GM13977 (cell line): Measurements from ENCODE around the gene NAPEPLD.
A peak's percentile ranks its signal among the peaks of the same experiment; 100 is the strongest.
"Not testable (repeated sequence)": the region's sequence is repeated elsewhere in the genome, so short reads cannot be mapped to it uniquely, and the experiment has no call there.

Source experiments
- DNase-seq: peaks from one replicate; pipeline ENCODE4 v3.0.0; 2012; ENCODE audit warnings: low spot score
- CTCF ChIP-seq: IDR thresholded peaks from 2 replicates; pipeline ENCODE4 v1.5.1; 2012; ENCODE audit warnings: mild to moderate bottlenecking, control low read depth; ENCODE audit not compliant: insufficient read depth; ENCODE audit errors: extremely low read depth, missing control alignments
- in situ Hi-C: fragments of 300-500 bp; cut with MboI; formaldehyde crosslinking; loops from one replicate; pipeline ENCODE4 v1.12.0; 2022; ENCODE audit warnings: low sequenced_read_pairs, low pct_unique_long_range_greater_than_20kb, mixed read lengths, inconsistent platforms; ENCODE audit not compliant: unreplicated experiment

NAPEPLD gene

GRCh38 chr7:103154042-103154441, 5.1 kb upstream of the NAPEPLD start:
- DNase-seq, result no peak
- no peak for TF ChIP-seq CTCF
- in situ Hi-C loops, result no loop called here

- DNase-seq, in situ Hi-C loops: not testable (repeated sequence)
Measured at GRCh38 chr7:103152744-103153617, 4.1 kb upstream of the NAPEPLD start.

- in situ Hi-C loops, DNase-seq: not testable (repeated sequence)
Measured at GRCh38 chr7:103151993-103152676, 3.2 kb upstream of the NAPEPLD start.

- DNase-seq, result peak; percentile 17
- in situ Hi-C loops, result no loop called here
- TF ChIP-seq CTCF, result no peak
Measured at GRCh38 chr7:103150192-103150591, 1.3 kb upstream of the NAPEPLD start.

- in situ Hi-C loops, result no loop called here
- no peak for TF ChIP-seq CTCF
- DNase-seq, result no peak
Measured at GRCh38 chr7:103149808-103150180, 895 bp upstream of the NAPEPLD start.

- in situ Hi-C loops, result no loop called here
- no peak for TF ChIP-seq CTCF
- DNase-seq, result peak; percentile 21
Measured at GRCh38 chr7:103148131-103148993, 537 bp downstream of the NAPEPLD start.

- DNase-seq, result not testable (repeated sequence)
Measured at GRCh38 chr7:103144754-103145153, 4.1 kb downstream of the NAPEPLD start.

GRCh38 chr7:103143868-103144267, 5.0 kb downstream of the NAPEPLD start:
- DNase-seq, result no peak
- TF ChIP-seq CTCF, result no peak
- in situ Hi-C loops, result no loop called here

More at GRCh38 chr7:103144754-103145153, 4.1 kb downstream of the NAPEPLD start:
- in situ Hi-C loops, result not testable (repeated sequence)
